ENCODE results near the gene IKZF5.

Gene IKZF5

DNA sequence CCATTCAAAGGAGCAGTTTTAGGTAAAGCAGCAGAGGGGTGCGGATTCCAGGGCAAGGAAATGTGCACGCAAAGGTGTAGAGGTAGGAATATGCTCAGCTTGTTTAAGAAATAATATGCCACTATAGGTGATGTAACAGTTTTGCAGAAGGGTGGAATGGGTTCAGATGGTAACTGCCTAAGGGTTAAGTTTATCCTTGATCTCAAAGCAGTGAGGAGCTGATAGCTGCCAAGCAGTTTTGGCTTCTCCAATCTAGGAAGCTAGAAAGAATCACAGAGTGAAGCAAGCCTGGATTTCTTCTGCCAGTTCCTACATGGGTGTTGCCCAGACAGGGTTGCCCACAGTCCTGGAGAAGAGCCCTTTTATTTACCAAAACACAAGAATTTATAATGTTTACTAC lies 6.2 kb upstream of the IKZF5 start:
- DNase-seq (ENCODE audit: low spot score), result no peak

DNA sequence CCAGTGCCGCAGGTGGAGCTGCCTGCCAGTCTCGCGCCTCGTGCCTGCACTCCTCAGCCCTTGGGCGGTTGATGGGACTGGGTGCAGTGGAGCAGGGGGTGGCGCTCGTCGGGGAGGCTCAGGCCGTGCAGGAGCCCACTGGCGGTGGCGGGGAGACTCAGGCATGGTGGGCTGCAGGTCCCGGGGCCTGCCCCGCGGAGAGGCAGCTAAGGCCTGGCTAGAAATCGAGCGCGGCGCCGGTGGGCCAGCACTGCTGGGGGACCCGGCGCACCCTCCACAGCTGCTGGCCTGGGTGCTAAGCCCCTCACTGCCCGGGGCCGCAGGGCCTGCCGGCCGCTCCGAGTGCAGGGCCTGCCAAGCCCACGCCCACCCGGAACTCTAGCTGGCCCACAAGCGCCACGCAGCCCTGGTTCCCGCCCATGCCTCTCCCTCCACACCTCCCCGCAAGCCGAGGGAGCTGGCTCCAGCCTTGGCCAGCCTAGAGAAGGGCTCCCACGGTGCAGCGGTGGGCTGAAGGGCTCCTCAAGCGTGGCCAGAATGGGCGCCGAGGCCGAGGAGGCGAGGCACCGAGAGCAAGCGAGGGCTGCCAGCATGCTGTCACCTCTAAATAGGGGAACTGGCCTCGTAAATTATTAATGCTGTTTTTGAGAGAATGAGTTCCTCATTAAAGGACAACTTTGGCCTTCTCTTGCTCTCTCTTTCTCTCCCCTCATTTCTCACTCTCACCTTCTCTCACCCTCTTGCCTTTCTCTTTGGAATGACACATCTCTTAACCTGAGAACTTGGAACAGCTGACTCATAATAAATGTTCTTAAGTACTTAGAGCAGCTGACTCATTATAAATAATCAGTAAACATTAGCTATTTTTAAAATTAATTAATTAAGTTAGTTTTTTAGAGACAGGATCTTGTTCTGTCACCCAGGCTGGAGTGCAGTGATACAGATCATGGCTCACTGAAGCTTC lies 5.1 kb upstream of the IKZF5 start:
- no peak for DNase-seq (ENCODE audit: low spot score)

DNA sequence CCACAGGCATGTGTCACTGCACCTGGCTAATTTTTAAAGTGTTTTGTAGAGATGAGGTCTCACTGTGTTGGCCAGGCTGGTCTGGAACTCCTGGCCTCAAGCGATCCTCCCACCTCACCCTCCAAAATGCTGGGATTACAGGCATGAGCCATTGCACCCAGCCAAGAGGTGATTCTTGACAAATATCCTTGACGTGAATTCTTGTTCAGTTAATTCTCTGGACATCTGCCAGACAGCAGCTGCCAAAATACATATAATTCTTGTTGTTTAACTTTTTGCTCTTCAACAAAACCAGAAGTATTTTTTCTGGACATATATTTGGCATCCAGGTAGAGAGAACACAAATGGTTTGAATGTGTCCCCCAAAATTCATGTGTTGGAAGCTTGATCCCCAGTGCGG lies 3.4 kb upstream of the IKZF5 start:
- DNase-seq (ENCODE audit: low spot score), result no peak

DNA sequence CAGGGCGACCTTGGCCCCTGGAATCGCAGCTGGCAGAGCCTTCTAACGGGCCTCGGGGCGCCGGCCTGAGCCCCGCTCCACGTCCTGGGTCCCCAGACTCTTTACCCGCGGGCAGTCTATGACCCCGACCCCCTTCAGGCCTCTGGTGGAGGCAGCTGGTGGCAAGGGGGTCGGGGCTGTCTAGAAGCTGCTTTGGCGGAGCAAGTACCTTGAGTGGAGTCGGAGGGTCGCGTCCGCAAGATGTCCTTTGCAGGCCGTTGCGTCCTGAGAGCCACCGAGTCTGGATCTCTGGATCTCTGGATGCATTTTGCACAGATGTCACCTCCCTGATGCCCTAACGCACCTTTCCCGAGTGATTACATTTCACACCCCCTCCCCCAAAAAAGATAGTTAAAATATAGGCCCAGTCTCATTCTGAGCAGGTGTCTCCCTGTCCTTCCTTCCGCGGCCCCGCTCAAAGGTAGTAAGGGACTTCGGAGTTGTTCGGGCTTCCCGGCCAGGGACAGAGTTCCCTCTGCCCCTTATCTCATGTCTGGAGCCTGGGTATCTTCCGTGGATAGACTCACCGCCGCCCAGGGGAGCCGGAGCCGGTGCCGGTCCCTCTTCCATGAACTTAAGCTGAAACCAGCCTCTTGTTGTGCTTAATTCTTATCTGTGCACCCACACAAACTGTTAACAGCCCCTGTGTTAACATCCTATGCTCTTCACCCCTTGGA lies 668 bp upstream of the IKZF5 start:
- peak; percentile 23 for DNase-seq (ENCODE audit: low spot score)

DNA sequence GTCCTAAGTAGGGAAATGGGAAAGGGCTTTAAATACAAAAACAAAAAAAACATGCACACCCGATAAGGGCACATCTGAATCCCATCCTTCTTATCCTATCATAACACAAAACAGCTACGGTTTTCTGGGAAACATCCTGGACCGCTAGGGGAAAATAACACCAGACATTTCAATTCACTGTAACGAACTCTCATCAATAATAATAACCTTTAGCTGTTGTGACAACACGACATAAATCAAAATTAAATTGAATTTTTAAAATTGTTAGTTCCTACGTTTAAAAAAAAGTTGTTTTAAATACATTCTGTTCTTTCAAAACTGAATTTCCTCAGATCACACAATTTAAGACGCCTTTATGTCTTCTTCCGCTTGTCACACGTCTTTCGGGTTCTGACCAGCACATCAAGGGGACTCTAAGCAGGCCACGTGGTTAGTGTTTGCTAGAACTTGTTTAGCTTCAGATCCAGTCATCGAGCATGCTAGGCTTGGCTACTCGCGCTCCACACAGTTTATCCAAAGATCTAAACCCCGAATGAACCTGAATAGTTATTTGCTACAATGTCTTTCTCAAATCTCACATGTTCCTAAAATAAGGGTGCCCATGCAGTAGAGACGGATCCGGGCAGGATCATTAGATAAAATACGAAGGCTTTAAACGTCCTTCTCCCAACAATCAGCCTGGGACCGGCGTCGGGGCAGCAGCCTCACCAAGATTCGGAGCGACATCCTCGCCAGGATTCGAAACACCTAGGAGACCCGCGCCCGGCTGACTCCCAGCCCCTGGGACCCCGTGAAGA lies 839 bp downstream of the IKZF5 start:
- peak; percentile 54 for DNase-seq (ENCODE audit: low spot score)

DNA sequence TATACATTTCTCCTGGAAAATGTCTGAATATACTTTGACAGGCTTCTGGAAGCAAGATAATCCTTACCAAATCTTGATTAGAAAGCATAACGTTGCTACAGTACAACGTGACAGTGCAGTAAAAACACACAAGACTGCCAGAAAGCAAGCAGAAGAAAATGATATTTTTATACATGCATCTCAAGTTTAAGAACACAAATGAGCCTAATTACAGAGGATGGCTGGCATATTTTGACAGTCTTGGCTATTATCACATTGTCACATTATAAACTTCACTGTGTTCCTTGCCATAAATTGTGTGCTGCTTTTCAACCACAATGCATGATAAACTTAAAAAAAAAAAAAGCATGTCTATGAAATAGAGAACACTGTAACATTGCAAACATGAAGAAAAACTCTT lies 4.3 kb downstream of the IKZF5 start:
- no peak for DNase-seq (ENCODE audit: low spot score)

DNA sequence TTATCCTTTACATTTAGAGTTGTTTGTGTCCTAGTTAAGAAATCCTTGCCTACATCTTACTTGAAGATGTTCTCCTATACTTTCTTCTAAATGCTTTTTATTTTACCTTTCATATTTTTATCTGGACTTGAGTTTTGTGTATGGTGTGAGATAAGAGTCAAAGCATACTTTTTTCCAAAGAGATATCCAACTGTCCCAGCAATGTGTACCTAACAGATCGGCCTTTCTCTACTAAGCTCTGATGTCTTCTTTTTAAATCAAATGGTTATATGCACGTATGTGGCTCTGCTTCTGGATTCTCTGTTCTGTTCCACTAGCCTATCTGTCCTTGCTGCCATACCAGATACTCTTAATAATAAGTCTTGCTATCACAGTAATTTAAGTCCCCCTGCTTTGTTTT lies 7.2 kb downstream of the IKZF5 start:
- DNase-seq (ENCODE audit: low spot score), result no peak

DNA sequence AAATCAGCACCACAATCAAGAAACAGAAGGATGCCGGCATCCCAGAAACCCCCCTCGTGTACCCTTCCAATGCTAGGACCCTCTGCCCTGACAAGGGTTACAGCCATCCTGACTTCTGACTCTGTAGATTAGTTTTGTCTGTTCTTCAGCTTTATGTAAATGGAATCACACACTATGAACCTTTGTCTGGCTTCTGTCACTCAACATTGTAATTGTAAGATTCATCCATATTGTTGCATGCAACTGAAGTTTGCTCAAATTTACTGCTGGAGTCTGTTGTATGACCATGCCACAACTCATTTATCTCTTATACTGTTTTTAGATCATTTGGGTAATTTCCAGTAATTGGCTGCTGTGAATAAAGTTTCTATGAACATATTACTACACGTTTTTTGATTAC lies 8.4 kb downstream of the IKZF5 start:
- no peak for DNase-seq (ENCODE audit: low spot score)

DNA sequence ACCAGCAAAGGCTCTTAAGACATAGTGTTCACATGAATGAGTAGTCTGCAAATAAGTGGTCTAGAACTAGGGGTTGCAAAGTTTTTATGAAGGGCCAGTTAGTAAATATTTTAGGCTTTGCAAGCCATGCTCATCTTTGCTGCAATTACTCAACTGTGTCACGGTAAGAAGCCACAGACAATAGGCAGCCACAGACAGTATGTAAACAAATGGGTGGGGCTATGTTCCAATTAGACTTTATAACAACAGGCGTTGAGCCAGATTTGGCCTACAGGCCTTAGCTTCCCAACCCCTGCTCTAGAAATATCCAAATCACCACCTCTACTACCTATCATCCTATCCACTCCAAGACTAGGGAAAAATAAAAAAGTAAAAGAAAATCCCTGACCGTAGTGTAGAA lies 9.2 kb downstream of the IKZF5 start:
- no peak for DNase-seq (ENCODE audit: low spot score)

DNA sequence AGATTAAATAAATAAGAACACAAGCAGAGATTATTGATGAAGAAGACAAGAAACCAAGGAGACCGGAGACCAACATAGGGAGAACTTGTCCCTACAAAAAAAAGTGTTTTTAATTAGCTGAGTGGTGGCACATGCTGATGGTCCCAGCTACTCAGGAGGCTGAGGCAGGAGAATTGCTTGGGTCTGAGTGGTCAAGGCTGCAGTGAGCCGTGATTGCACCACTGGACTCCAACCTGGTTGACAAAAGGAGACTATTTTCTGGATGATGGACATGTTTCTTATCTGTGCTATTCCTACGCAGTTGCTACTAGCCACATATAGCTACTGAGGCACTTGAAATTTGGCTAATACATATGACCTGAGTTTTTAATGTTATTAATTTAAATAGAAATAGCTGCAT lies 9.7 kb downstream of the IKZF5 start:
- no peak for DNase-seq (ENCODE audit: low spot score)

DNA sequence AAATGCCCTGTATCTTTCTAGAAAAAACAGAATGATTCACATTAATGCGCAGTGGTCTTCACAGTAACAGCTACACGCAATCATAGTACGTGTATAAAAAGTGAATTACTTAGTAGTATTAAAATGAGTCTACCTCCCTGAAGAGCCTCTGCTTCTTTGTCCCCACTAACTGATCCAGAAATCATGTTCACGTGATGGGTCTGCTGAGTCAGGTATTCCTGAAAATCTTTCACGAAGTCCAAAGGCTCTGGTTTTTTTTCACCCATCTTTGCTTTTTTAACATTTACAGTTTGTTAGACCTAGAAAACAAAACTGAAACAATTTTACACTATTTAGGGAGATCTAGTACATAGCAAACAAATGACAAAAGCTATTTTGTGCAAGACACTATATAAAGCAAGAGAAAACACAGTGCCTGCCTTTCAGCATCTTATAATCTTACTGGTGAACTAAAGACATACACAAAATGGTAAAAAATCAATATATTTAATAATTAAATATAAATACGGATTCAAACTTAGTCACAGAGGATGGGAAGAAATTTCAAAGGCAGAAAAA lies 10.2 kb downstream of the IKZF5 start:
- DNase-seq (ENCODE audit: low spot score), result no peak

DNA sequence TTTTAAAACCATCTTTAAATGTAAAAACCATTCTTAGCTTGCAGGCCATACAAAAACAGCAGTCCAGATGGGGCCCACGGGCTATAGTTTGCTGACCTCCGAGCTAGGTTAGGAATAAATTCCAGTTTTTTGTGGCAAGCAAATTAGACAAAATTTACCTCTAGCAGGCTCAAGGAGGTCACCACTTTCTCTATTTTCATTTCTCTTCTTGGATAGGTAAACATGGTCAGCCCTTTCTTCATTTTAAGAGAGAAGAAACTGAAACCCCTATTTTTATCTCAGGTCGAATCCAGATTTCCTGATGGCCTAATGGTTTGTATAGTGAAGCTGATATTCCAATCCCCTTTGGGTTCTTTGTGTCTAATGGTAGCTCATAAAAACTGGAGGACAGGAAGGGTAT lies 10.7 kb downstream of the IKZF5 start:
- DNase-seq (ENCODE audit: low spot score), result no peak

DNA sequence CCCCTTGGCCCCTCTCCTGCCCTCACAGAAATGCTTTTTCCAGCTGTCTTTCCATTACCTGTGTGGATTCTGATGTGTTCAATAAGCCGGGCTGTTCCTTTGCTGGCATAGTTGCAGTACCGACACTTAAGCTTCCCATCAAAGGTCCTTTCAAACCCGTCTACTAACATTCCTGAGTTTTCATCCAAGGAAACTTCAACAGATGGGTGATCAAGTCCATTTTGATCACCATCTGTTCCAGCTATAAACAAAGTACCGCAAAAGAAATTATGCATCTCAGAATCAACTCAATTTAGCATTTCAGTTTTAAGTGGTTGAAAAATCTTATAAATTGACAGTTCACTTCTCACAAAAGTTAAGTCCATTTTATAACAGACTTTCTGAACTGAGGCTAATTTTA lies 12.7 kb downstream of the IKZF5 start:
- no peak for DNase-seq (ENCODE audit: low spot score)

DNA sequence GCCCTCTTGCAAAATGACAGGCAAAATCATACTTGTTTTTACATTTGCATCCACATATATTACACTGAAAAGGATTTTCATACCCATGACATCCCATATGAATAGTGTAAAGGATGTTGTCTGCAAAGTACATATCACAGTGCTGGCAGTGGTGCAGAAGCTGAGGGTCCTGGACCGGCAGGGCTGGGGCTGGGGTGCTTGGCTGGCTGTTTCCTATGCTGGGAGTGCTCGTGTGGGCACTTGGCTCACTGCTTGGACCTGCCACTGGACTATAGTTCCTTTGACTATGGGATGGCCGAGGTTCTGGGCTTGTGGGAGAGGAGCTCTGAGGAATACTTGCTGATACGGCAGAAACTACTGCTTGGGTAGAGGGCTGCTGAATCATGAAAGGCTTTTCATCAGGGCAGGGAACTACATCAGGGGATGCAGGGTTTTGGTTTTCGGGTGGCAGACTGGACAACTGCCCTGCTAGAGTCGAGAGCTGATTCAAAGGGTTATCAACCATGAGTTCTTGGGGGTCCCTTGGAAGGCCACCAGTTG lies 14.7 kb downstream of the IKZF5 start:
- DNase-seq (ENCODE audit: low spot score), result no peak

DNA sequence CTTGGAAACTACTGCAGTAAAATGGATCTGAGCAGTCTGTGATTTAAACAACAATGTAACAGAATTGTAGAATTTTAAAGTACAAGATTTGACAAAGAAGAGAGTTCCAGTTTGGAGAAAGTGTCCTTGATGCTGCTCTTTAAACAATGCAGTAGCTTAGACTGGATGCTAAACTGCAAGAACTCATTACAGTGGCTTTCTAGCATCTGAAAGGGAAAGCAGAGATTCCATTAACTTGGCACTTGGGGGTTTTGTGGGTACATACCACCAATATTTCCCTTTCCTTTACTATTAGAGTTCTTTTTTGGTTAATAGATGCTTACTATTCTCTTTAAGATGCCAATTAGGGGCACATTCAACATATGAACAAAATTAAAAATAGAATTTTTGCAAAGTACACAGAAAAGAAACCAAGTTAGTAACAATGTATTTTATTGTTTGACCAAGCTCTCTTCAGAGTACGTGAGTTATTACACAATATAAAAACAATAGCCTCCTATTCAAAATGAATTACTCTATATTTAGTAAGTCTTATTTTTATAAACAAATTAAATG lies 16.5 kb downstream of the IKZF5 start:
- no peak for DNase-seq (ENCODE audit: low spot score)

DNA sequence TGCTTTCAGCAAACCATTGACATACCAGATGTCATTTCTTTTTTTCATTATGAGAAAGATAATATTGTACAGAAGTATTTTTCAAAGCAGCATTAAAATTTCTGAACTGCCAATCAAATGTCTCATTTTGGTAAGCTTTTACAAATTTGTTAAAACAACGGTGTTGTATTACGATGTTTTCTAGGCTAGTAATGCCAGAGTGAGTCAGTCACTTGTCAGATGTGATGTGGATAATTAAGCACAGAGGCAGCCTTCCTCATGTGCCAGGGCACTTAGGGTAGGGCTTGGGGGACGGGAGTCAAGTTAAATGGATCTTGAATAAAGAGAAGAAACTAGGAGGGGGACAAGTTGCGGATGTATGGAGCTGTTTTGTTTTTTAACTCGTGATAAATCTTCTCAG lies 18.3 kb downstream of the IKZF5 start:
- no peak for DNase-seq (ENCODE audit: low spot score)

DNA sequence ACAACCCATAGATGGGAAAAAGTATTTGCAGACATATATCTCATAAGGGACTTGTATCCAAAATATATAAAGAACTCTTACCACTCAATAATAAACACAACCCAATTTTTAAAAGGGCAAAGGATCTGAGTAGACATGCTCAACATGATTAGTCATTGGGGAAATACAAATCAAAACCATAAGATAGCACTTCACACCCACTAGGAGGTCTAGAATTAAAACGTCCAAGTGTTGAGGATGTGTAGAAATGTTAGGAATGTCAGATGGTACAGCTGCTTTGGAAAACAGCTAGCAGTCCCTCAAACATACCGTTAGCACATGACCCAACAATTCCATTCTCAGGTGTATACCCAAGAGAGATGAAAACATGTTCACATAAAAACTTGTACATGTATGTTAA lies 20.1 kb downstream of the IKZF5 start:
- no peak for DNase-seq (ENCODE audit: low spot score)

DNA sequence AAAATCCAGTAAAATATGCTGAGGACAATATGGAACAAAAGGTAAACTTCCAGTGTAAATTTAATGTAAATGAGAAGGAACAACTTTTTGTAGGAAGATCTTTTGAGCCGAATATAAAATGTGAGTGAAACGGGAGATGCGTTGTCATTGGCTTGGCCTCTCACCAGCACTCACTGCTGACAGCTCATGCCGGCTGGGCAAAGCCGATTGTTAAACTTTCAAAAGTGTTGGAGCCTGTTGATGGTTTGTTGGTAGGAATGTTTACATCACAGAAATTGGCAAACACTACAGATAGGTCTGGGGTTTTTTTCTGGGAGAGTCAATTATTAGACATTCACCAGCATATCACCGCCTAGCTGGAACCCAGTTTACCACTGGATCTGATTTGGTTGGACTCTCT lies 22.3 kb downstream of the IKZF5 start:
- no peak for DNase-seq (ENCODE audit: low spot score)

DNA sequence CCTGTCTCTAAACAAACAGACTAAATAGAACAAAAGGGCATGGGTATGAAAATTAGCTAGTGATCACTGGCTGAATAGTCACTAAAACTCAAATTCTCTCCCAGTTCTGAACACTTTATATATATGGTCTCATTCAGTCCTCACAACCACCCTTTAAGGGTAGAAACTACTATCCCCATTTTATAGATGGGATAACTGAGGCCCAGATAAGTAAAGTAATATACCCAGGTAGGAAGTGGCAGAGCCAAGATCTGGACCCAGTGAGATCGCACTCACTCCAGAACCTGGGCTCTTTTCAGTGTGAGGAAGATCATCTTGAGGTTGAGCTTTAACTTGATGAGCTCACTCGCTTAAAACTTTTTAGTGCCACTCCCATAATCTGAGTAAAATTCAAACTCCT lies 23.9 kb downstream of the IKZF5 start:
- no peak for DNase-seq (ENCODE audit: low spot score)

DNA sequence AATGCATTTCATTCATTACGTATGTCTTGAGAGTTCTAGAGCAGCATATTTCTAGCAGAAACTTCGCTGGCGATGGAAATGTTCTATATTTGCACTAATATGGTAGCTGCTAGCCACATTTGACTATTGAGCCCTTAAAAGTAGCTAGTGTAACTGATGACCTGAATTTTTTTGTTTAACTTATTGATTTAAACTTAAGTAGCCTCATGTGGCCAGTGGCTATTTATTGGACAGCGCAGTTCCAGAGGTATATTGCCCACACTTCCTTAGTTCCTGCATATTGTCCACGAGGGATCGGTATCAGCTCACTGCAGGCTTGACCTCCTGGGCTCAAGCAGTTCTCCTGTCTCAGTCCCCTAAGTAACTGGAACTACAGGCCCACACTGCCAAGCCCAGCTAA lies 24.7 kb downstream of the IKZF5 start:
- DNase-seq (ENCODE audit: low spot score), result no peak

DNA sequence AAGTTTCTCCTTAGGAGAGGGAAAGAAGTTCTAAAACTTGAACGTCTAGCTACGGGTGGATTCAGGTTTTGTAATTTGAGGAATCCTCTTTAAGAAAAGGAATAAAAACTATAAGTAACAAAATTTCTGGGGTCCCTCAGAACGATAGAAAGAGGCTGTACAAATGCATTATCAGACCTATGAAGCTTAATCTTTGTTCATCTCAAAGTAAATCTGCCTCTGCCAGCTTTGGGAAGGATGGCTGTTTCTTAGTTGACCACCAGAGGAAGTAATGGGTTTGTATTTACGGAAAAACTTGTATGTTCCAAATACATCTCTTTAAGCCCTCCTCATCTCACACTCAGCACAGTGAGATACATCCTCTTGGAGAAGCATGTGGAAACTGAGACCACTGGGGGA lies 27.5 kb downstream of the IKZF5 start:
- DNase-seq (ENCODE audit: low spot score), result peak; percentile 28
